OCI-LY7 (cell line): ENCODE results near the gene SNX2. TPM values are rescaled to one million over a fixed set of nuclear protein-coding genes. Genes with fewer than 3 reads are reported as not detected.

Source experiments
- BruUV-seq: library from RNA; stranded (reverse); fragments of 400-500 nt; replicated peaks from 2 replicates; lab custom pipeline; 2021; lab: Mats Ljungman, UMichigan
- CTCF ChIA-PET: fragments of 300-600 bp; sonication (Branson Sonifier 250); formaldehyde crosslinking; loops from one replicate; lab custom pipeline; 2022; ENCODE audit warnings: antibody characterized with exemption; ENCODE audit not compliant: unreplicated experiment; lab: Charles Lee
- POLR2A ChIA-PET: fragments of 300-600 bp; sonication (Branson Sonifier 250); formaldehyde crosslinking; loops from one replicate; lab custom pipeline; 2022; ENCODE audit warnings: antibody characterized with exemption; lab: Charles Lee
- DNase-seq: peaks from one replicate; pipeline ENCODE4 v3.0.0-alpha.2; 2015; ENCODE audit warnings: low spot score
- H2AFZ ChIP-seq: fragments of 200-600 bp; sonication (generic), shearing (Covaris generic); 2 replicates; pipeline ENCODE4 v1.6.1; 2014; ENCODE audit warnings: mild to moderate bottlenecking, antibody characterized with exemption, low read length, moderate library complexity
- H3K27ac ChIP-seq: fragments of 200-600 bp; sonication (generic); 2 replicates; pipeline ENCODE4 v1.5.1; 2014; ENCODE audit warnings: mixed run types, low read depth, mild to moderate bottlenecking, moderate library complexity, low read length, inconsistent platforms; ENCODE audit not compliant: poor library complexity, severe bottlenecking
- H3K36me3 ChIP-seq: fragments of 200-600 bp; sonication (generic); 2 replicates; pipeline ENCODE4 v1.6.1; 2014; ENCODE audit warnings: mild to moderate bottlenecking, antibody characterized with exemption, low read length, moderate library complexity, mixed read lengths; ENCODE audit not compliant: insufficient read depth
- H3K4me1 ChIP-seq: fragments of 200-600 bp; sonication (generic); 2 replicates; pipeline ENCODE4 v1.5.1; 2014; ENCODE audit warnings: mild to moderate bottlenecking, low read length; ENCODE audit not compliant: insufficient read depth, poor library complexity, severe bottlenecking
- H3K4me2 ChIP-seq: fragments of 200-600 bp; sonication (generic); 2 replicates; pipeline ENCODE4 v1.6.1; 2014; ENCODE audit warnings: mild to moderate bottlenecking, low read length
- H3K4me3 ChIP-seq: fragments of 200-600 bp; sonication (generic); 2 replicates; pipeline ENCODE4 v1.5.1; 2014; ENCODE audit warnings: mild to moderate bottlenecking, low read depth, low read length; ENCODE audit not compliant: poor library complexity, severe bottlenecking
- H3K79me2 ChIP-seq: fragments of 200-600 bp; sonication (generic); 2 replicates; pipeline ENCODE4 v1.6.1; 2016; ENCODE audit warnings: low read depth, mild to moderate bottlenecking, low read length, moderate library complexity, mixed read lengths; ENCODE audit not compliant: insufficient read depth
- H3K9me2 ChIP-seq: fragments of 200-600 bp; sonication (generic); 2 replicates; pipeline ENCODE4 v1.6.1; 2016; ENCODE audit warnings: mild to moderate bottlenecking, low read length, mixed read lengths; ENCODE audit not compliant: insufficient read depth
- H3K9me3 ChIP-seq: fragments of 200-600 bp; sonication (generic); 2 replicates; pipeline ENCODE4 v1.6.1; 2014; ENCODE audit warnings: mild to moderate bottlenecking, mixed run types, low read length, mixed read lengths
- H4K20me1 ChIP-seq: fragments of 200-600 bp; sonication (generic); 2 replicates; pipeline ENCODE4 v1.6.1; 2014; ENCODE audit warnings: mild to moderate bottlenecking, antibody characterized with exemption, low read length, moderate library complexity, mixed read lengths; ENCODE audit not compliant: insufficient read depth
- CTCF ChIP-seq: fragments of 200-600 bp; sonication (generic); conservative IDR thresholded peaks from 2 replicates; pipeline ENCODE4 v1.5.1; 2014; ENCODE audit warnings: mild to moderate bottlenecking, antibody characterized with exemption, low read length, moderate library complexity, mixed read lengths
- EZH2phosphoT487 ChIP-seq: fragments of 200-600 bp; sonication (generic); IDR thresholded peaks from 2 replicates; pipeline ENCODE4 v1.6.1; 2018; ENCODE audit warnings: low read depth, borderline replicate concordance, mild to moderate bottlenecking, mixed run types, antibody characterized with exemption, low read length, moderate library complexity, mixed read lengths
- intact Hi-C: fragments of 100-400 bp; cut with micrococcal nuclease; formaldehyde crosslinking; loops from one replicate; pipeline ENCODE4 v1.10.0; 2022; ENCODE audit not compliant: unreplicated experiment
- total RNA-seq, 2 experiments: library from RNA; depleted of rRNA in 1 of 2; stranded (reverse); fragments of >200 nt in 1 of 2; shearing (Covaris generic) in 1 of 2; gene quantifications; 2 replicates each; pipeline ENCODE4 v1.2.3, GENCODE V29; 2014 to 2022

The SNX2 gene
- total RNA-seq, 2 experiments from 2014 or later = 47.1 to 78.3 TPM

GRCh38 chr5:122816756-122817155 lies 41.9 kb downstream of the SNX2 start:
- Histone ChIP-seq H3K4me2 (no peak overlapping the region), H3K4me3 (no peak overlapping the region), H3K9me3 (no peaks in the 10 kb centered on the region), H3K4me1 (no peaks in the 10 kb centered on the region), H3K27ac (no peak overlapping the region), H4K20me1 (no peaks in the 10 kb centered on the region), H3K36me3 (peaks cover 41% of the 10 kb centered on the region), H3K79me2 (no peaks in the 10 kb centered on the region), H3K9me2 (no peaks in the 10 kb centered on the region), H2AFZ (no peak overlapping the region)
- CTCF ChIA-PET = no interaction called here
- DNase-seq = no peak
- POLR2A ChIA-PET = interaction anchor here (0.7 to 1.8 kb wide), 7 partner anchors 9 to 192 kb away, joined by 3 to 6 read pairs (median 3); no protein-coding TSS in a partner anchor
- intact Hi-C loops = no loop called here
- BruUV-seq = no TSS peak
- TF ChIP-seq EZH2phosphoT487 (no peak), CTCF (no peak)

- Histone ChIP-seq H2AFZ (no peak overlapping the region), H3K4me1 (no peaks in the 10 kb centered on the region), H3K9me3 (no peaks in the 10 kb centered on the region), H3K9me2 (no peaks in the 10 kb centered on the region), H4K20me1 (no peaks in the 10 kb centered on the region), H3K79me2 (no peaks in the 10 kb centered on the region), H3K27ac (no peak overlapping the region), H3K4me2 (no peak overlapping the region), H3K4me3 (no peak overlapping the region), H3K36me3 (peaks cover 29% of the 10 kb centered on the region)
- intact Hi-C loops = no loop called here
- CTCF ChIA-PET = no interaction called here
- DNase-seq = no peak
- no TSS peak for BruUV-seq
- TF ChIP-seq CTCF (no peak), EZH2phosphoT487 (no peak)
- POLR2A ChIA-PET = interaction anchor here (0.7 kb wide), 1 partner anchor 129 kb away, joined by 3 read pairs; no protein-coding TSS in a partner anchor
Observed at GRCh38 chr5:122831984-122832383, 57.1 kb downstream of the SNX2 start.

- intact Hi-C loops = no loop called here
- CTCF ChIA-PET = no interaction called here
Observed at GRCh38 chr5:122835681-122836080, 60.8 kb downstream of the SNX2 start.

More at GRCh38 chr5:122835681-122836080, 60.8 kb downstream of the SNX2 start:
- Histone ChIP-seq H3K79me2 (no peaks in the 10 kb centered on the region), H3K27ac (no peak overlapping the region), H3K36me3 (no peaks in the 10 kb centered on the region), H3K4me1 (no peaks in the 10 kb centered on the region), H3K4me3 (no peak overlapping the region), H3K4me2 (no peak overlapping the region), H4K20me1 (no peaks in the 10 kb centered on the region), H2AFZ (no peak overlapping the region), H3K9me2 (no peaks in the 10 kb centered on the region), H3K9me3 (no peaks in the 10 kb centered on the region)
- TF ChIP-seq CTCF (no peak), EZH2phosphoT487 (no peak)
- BruUV-seq = no TSS peak
- POLR2A ChIA-PET = no interaction called here
- DNase-seq = no peak
